Measurements from ENCODE around the gene ITGA2B.

- TF ChIP-seq EZH2phosphoT487 (IDR thresholded peaks at IDR 0.05; ENCODE audit: insufficient read depth, low read depth): no peak
- TF ChIP-seq EZH2 (IDR thresholded peaks at IDR 0.05; ENCODE audit: insufficient read depth, poor library complexity, severe bottlenecking): no peak
These were observed 35.5 kb upstream of the ITGA2B start for GRCh38 chr17:44424828-44425461.

Data from GM23248 (cell line).